Measurements from ENCODE around the gene HUNK.

DNA sequence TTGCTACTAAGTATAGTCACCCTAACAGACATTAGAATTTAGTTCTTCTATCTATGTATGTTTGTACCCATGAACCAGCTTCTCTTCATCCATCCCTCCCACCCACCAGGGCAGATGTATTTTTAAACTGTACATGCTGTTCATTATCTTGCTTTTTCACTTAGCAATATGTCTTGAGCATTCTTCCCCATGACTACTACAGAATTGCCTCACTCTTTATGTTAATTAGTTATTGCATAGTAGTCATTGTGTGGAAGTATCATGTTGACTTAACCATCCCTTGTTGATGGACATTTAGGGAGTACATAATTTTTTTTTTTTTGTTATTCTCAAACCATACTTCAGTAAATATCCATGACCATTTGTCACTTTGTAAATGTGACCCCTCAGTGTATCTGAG is 9.9 kb downstream of the HUNK start:
- TF ChIP-seq EZH2 (IDR thresholded peaks at IDR 0.05; ENCODE audit: insufficient read depth, poor library complexity, severe bottlenecking) = no peak
- no peak for TF ChIP-seq EZH2phosphoT487 (IDR thresholded peaks at IDR 0.05; ENCODE audit: insufficient read depth, low read depth)
